Activated T-helper 1 cell treated with anti-CD3 and anti-CD28 coated beads, Interleukin-12 subunit alpha, Interleukin-12 subunit beta, Interleukin-2, Interleukin-4 antibody, amounts not matched to agents 30 ng/mL and 10 ng/mL and 1 ng/mL, durations not matched to agents 14 hours and 24 hours and 36 hours (primary cell): ENCODE data around the gene GPHN. TPM values are rescaled to one million over a fixed set of nuclear protein-coding genes. Genes with fewer than 3 reads are reported as not detected.

ENCODE experiments used
- DNase-seq: peaks from one replicate; pipeline ENCODE4 v3.0.0; 2021; ENCODE audit warnings: low spot score
- H3K27ac Mint-ChIP-seq: one replicate; pipeline ENCODE4 v1.8.0; 2021; ENCODE audit warnings: mild to moderate bottlenecking, mixed read lengths
- H3K27me3 Mint-ChIP-seq: one replicate; pipeline ENCODE4 v1.8.0; 2022; ENCODE audit warnings: mild to moderate bottlenecking, moderate library complexity, mixed read lengths; ENCODE audit not compliant: insufficient read depth
- H3K36me3 Mint-ChIP-seq: one replicate; pipeline ENCODE4 v1.8.0; 2021; ENCODE audit warnings: low read depth, mixed read lengths
- H3K4me1 Mint-ChIP-seq: one replicate; pipeline ENCODE4 v1.8.0; 2021; ENCODE audit warnings: low read depth, mixed read lengths
- H3K4me3 Mint-ChIP-seq: one replicate; pipeline ENCODE4 v1.8.0; 2021; ENCODE audit warnings: mild to moderate bottlenecking, moderate library complexity, mixed read lengths
- H3K9me3 Mint-ChIP-seq: one replicate; pipeline ENCODE4 v1.8.0; 2021; ENCODE audit warnings: mixed read lengths
- intact Hi-C: fragments of 100-400 bp; cut with micrococcal nuclease; formaldehyde crosslinking; loops from one replicate; pipeline ENCODE4 v1.15.1; 2024
- total RNA-seq: library from RNA; stranded (reverse); gene quantifications from 2 replicates; pipeline ENCODE4 v1.2.3, GENCODE V29; 2022

Gene GPHN
- total RNA-seq, 1 donor from 2014 or later = 38.5 TPM

DNA sequence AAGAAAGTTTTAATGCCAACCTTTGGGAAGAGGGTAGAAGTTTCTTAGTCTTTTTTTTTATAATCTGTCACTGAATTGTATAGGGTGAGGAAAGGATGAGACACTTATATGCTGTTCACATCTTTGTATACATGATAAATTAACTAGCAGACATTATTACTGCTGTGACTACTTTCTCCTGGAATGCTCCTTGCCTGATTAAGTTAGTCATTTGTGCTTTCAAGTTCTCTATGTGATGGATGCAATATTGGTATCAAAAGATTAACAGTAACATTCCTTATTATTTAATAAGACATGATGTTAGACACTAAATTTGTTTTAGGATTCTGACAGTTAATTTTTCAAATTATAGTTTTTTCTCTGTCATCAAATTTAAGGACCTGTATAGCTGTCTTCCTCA is 457.9 kb downstream of the GPHN start:
- H3K4me1 Mint-ChIP-seq = no peaks in the 10 kb centered on the region
- no peak overlapping the region for H3K4me3 Mint-ChIP-seq
- intact Hi-C loops = no loop called here
- H3K27me3 Mint-ChIP-seq = no peaks in the 10 kb centered on the region
- H3K9me3 Mint-ChIP-seq = no peaks in the 10 kb centered on the region
- H3K27ac Mint-ChIP-seq = no peak overlapping the region
- no peaks in the 10 kb centered on the region for H3K36me3 Mint-ChIP-seq
- DNase-seq = no peak

- H3K4me3 Mint-ChIP-seq = no peak overlapping the region
- no peaks in the 10 kb centered on the region for H3K27me3 Mint-ChIP-seq
- no peaks in the 10 kb centered on the region for H3K36me3 Mint-ChIP-seq
- no peaks in the 10 kb centered on the region for H3K9me3 Mint-ChIP-seq
- no peak overlapping the region for H3K27ac Mint-ChIP-seq
- DNase-seq = no peak
- no peaks in the 10 kb centered on the region for H3K4me1 Mint-ChIP-seq
- intact Hi-C loops = no loop called here
Measured at GRCh38 chr14:66972469-66972868, 464.5 kb downstream of the GPHN start.

DNA sequence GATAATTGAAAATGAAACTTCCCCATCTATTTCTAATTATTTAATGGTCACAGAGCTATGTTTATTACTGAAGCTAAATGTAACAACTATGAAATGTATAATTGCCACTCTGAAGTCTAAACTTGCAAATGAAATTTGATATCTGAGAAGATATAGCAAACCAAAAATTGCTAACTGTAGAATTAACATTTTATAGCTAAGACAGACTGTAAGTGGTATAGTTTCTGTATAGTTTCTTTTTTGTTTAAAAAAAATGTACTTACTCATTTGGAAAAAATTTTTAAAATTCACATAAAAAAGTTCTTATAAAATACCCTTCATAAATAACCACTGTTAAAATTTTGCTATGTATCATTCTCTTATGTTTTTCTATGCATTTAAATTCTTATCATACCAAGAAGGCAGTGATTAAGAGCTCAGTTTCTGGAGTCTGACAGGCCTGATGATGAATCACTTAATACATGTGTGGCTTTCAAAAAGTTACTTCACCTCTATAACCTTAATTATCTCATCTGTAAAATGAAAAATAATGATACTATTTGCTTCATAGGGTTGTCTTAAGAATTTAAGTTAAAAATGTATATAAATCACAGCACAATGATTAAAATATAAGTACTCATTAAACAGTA is 466.6 kb downstream of the GPHN start:
- DNase-seq = no peak
- H3K9me3 Mint-ChIP-seq = no peaks in the 10 kb centered on the region
- H3K4me3 Mint-ChIP-seq = no peak overlapping the region
- no peak overlapping the region for H3K27ac Mint-ChIP-seq
- intact Hi-C loops = no loop called here
- H3K27me3 Mint-ChIP-seq = no peaks in the 10 kb centered on the region
- peaks cover 3% of the 10 kb centered on the region for H3K4me1 Mint-ChIP-seq
- H3K36me3 Mint-ChIP-seq = no peaks in the 10 kb centered on the region

DNA sequence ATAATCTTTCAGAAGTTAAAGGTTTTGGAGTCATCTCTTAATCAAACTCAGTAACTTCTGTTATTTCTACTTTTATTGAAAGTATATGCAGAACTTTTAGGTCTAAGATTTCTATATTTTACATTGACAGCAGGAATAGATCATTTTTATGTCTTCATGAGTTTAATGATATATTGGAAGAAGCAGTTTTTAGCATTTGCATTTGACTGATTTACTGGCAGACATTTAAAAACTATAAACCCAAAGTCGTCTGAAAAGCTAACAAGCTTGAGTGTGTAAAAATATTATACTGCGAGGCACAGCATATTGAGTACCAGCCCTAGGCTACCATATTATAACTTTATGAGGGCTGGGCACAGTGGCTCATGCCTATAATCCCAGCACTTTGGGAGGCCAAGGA is 467.3 kb downstream of the GPHN start:
- Mint-ChIP-seq H3K4me3 (no peak overlapping the region), H3K27ac (no peak overlapping the region), H3K4me1 (peaks cover 5% of the 10 kb centered on the region), H3K9me3 (no peaks in the 10 kb centered on the region), H3K27me3 (no peaks in the 10 kb centered on the region), H3K36me3 (no peaks in the 10 kb centered on the region)
- no peak for DNase-seq
- intact Hi-C loops = no loop called here

- no peaks in the 10 kb centered on the region for H3K9me3 Mint-ChIP-seq
- DNase-seq = no peak
- intact Hi-C loops = no loop called here
- peaks cover 5% of the 10 kb centered on the region for H3K4me1 Mint-ChIP-seq
- no peak overlapping the region for H3K4me3 Mint-ChIP-seq
- no peaks in the 10 kb centered on the region for H3K27me3 Mint-ChIP-seq
- H3K36me3 Mint-ChIP-seq = no peaks in the 10 kb centered on the region
- no peak overlapping the region for H3K27ac Mint-ChIP-seq
Measured at GRCh38 chr14:66979101-66979974, 471.4 kb downstream of the GPHN start.

GRCh38 chr14:66982247-66982646 is 474.3 kb downstream of the GPHN start:
- Mint-ChIP-seq H3K27ac (no peak overlapping the region), H3K9me3 (no peaks in the 10 kb centered on the region), H3K4me3 (no peak overlapping the region), H3K36me3 (no peaks in the 10 kb centered on the region), H3K27me3 (no peaks in the 10 kb centered on the region), H3K4me1 (peaks cover 5% of the 10 kb centered on the region)
- intact Hi-C loops = no loop called here
- no peak for DNase-seq

DNA sequence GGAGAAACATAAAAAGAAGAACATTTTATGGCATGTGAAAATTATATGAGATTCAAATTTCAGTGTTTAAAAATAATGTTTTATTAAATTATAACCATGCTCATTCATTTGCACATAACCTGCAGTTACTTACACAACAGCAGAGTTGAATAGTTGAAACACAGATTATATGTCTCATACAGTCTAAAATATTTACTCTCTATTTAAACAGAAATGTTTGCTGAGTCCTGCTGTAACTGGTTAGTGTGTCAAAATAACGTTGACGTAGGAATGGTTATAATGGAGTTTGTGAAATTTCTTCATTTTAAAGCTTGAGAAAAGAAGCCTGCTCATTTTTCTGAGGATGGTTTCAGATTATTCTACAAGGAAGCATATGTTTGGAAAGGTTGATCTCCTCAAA is 484.8 kb downstream of the GPHN start:
- H3K27me3 Mint-ChIP-seq = no peaks in the 10 kb centered on the region
- no peaks in the 10 kb centered on the region for H3K9me3 Mint-ChIP-seq
- H3K4me1 Mint-ChIP-seq = peaks cover 4% of the 10 kb centered on the region
- no peak for DNase-seq
- no peak overlapping the region for H3K4me3 Mint-ChIP-seq
- no peaks in the 10 kb centered on the region for H3K36me3 Mint-ChIP-seq
- H3K27ac Mint-ChIP-seq = no peak overlapping the region
- intact Hi-C loops = loop anchor here (10.0 kb wide), 2 partner anchors 388 to 488 kb away; partner anchors contain the start of gene GPHN

GRCh38 chr14:66993512-66993911 is 485.6 kb downstream of the GPHN start:
- intact Hi-C loops = loop anchor here (10.0 kb wide), 2 partner anchors 389 to 489 kb away; partner anchors contain the start of gene GPHN
- no peak overlapping the region for H3K27ac Mint-ChIP-seq
- no peaks in the 10 kb centered on the region for H3K27me3 Mint-ChIP-seq
- peaks cover 11% of the 10 kb centered on the region for H3K4me1 Mint-ChIP-seq
- H3K36me3 Mint-ChIP-seq = no peaks in the 10 kb centered on the region
- H3K9me3 Mint-ChIP-seq = no peaks in the 10 kb centered on the region
- no peak overlapping the region for H3K4me3 Mint-ChIP-seq
- DNase-seq = no peak

GRCh38 chr14:66998013-66998412 is 490.1 kb downstream of the GPHN start:
- Mint-ChIP-seq H3K36me3 (no peaks in the 10 kb centered on the region), H3K9me3 (no peaks in the 10 kb centered on the region), H3K4me1 (peaks cover 12% of the 10 kb centered on the region), H3K27ac (no peak overlapping the region), H3K4me3 (no peak overlapping the region), H3K27me3 (no peaks in the 10 kb centered on the region)
- intact Hi-C loops = loop anchor here (1.0 to 10.0 kb wide), 3 partner anchors 160 to 493 kb away; partner anchors contain the start of gene GPHN
- no peak for DNase-seq

GRCh38 chr14:66999978-67000377 is 492.0 kb downstream of the GPHN start:
- peaks cover 21% of the 10 kb centered on the region for H3K4me1 Mint-ChIP-seq
- no peak for DNase-seq
- H3K36me3 Mint-ChIP-seq = peaks cover 2% of the 10 kb centered on the region
- no peaks in the 10 kb centered on the region for H3K9me3 Mint-ChIP-seq
- no peak overlapping the region for H3K27ac Mint-ChIP-seq
- no peak overlapping the region for H3K4me3 Mint-ChIP-seq
- H3K27me3 Mint-ChIP-seq = no peaks in the 10 kb centered on the region
- intact Hi-C loops = loop anchor here (10.0 kb wide), 3 partner anchors 135 to 495 kb away; partner anchors contain the start of gene GPHN

- no peaks in the 10 kb centered on the region for H3K27me3 Mint-ChIP-seq
- no peaks in the 10 kb centered on the region for H3K9me3 Mint-ChIP-seq
- intact Hi-C loops = loop anchor here (10.0 kb wide), 1 partner anchor 132 kb away; no protein-coding TSS in a partner anchor
- H3K4me1 Mint-ChIP-seq = peaks cover 13% of the 10 kb centered on the region
- H3K27ac Mint-ChIP-seq = no peak overlapping the region
- peaks cover 2% of the 10 kb centered on the region for H3K36me3 Mint-ChIP-seq
- no peak overlapping the region for H3K4me3 Mint-ChIP-seq
- DNase-seq = no peak
Measured at GRCh38 chr14:67002994-67003753, 495.2 kb downstream of the GPHN start.

GRCh38 chr14:67004521-67004920 is 496.6 kb downstream of the GPHN start:
- Mint-ChIP-seq H3K27ac (no peak overlapping the region), H3K36me3 (peaks cover 2% of the 10 kb centered on the region), H3K27me3 (no peaks in the 10 kb centered on the region), H3K4me3 (no peak overlapping the region), H3K9me3 (no peaks in the 10 kb centered on the region), H3K4me1 (peaks cover 8% of the 10 kb centered on the region)
- DNase-seq = no peak
- intact Hi-C loops = loop anchor here (10.0 kb wide), 1 partner anchor 130 kb away; no protein-coding TSS in a partner anchor
